ENCODE data around the gene TMTC4.
"Not testable (repeated sequence)": the region's sequence is repeated elsewhere in the genome, so short reads cannot be mapped to it uniquely, and the experiment has no call there.

Gene TMTC4

GRCh38 chr13:100634696-100635095, 39.9 kb downstream of the TMTC4 start:
- TF ChIP-seq, protein P1, sequence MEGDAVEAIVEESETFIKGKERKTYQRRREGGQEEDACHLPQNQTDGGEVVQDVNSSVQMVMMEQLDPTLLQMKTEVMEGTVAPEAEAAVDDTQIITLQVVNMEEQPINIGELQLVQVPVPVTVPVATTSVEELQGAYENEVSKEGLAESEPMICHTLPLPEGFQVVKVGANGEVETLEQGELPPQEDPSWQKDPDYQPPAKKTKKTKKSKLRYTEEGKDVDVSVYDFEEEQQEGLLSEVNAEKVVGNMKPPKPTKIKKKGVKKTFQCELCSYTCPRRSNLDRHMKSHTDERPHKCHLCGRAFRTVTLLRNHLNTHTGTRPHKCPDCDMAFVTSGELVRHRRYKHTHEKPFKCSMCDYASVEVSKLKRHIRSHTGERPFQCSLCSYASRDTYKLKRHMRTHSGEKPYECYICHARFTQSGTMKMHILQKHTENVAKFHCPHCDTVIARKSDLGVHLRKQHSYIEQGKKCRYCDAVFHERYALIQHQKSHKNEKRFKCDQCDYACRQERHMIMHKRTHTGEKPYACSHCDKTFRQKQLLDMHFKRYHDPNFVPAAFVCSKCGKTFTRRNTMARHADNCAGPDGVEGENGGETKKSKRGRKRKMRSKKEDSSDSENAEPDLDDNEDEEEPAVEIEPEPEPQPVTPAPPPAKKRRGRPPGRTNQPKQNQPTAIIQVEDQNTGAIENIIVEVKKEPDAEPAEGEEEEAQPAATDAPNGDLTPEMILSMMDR (IDR thresholded peaks at IDR 0.05; ENCODE audit: control insufficient read depth, extremely low read depth, insufficient read depth), result no peak
- DNase-seq (ENCODE audit: low read depth), result no peak
- H3K4me3 ChIP-seq (ENCODE audit: low read depth, low read length), result no peak overlapping the region

- no peak for DNase-seq (ENCODE audit: low read depth)
- TF ChIP-seq, protein P1 (IDR thresholded peaks at IDR 0.05; ENCODE audit: control insufficient read depth, extremely low read depth, insufficient read depth), result no peak
- no peak overlapping the region for H3K4me3 ChIP-seq (ENCODE audit: low read depth, low read length)
Observed at GRCh38 chr13:100633461-100633860, 41.1 kb downstream of the TMTC4 start.

- TF ChIP-seq, protein P1 (IDR thresholded peaks at IDR 0.05; ENCODE audit: control insufficient read depth, extremely low read depth, insufficient read depth), result no peak
- H3K4me3 ChIP-seq (ENCODE audit: low read depth, low read length), result no peak overlapping the region
- no peak for DNase-seq (ENCODE audit: low read depth)
Observed at GRCh38 chr13:100630555-100630954, 44.0 kb downstream of the TMTC4 start.

GRCh38 chr13:100627120-100627519, 47.5 kb downstream of the TMTC4 start:
- no peak overlapping the region for H3K4me3 ChIP-seq (ENCODE audit: low read depth, low read length)
- DNase-seq (ENCODE audit: low read depth), result no peak
- TF ChIP-seq, protein P1 (IDR thresholded peaks at IDR 0.05; ENCODE audit: control insufficient read depth, extremely low read depth, insufficient read depth), result no peak

GRCh38 chr13:100625447-100625846, 49.1 kb downstream of the TMTC4 start:
- no peak overlapping the region for H3K4me3 ChIP-seq (ENCODE audit: low read depth, low read length)
- TF ChIP-seq, protein P1 (IDR thresholded peaks at IDR 0.05; ENCODE audit: control insufficient read depth, extremely low read depth, insufficient read depth), result no peak
- DNase-seq (ENCODE audit: low read depth), result no peak

DNA sequence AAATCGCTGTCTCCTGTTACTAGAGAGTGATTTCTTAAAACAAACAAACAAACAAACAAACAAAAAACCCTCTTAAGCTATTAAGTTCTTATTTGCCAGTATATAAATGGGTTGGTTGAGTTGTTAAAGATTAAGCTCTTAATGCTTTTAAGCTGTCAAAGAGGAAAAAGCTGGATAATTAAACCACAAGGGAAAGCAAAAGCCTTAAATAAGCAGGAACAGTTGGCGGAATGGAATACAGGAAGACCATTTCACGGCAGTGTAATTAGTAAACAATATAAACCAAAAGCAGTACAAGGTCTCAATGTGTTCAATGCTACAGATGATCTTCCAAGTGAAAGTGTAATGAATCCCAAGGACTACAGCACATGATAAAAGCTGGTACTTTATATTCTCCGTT, 53.8 kb downstream of the TMTC4 start:
- no peak for DNase-seq (ENCODE audit: low read depth)
- TF ChIP-seq, protein P1 (IDR thresholded peaks at IDR 0.05; ENCODE audit: control insufficient read depth, extremely low read depth, insufficient read depth), result no peak
- no peak overlapping the region for H3K4me3 ChIP-seq (ENCODE audit: low read depth, low read length)

- no peak overlapping the region for H3K4me3 ChIP-seq (ENCODE audit: low read depth, low read length)
- DNase-seq (ENCODE audit: low read depth), result no peak
- TF ChIP-seq, protein P1 (IDR thresholded peaks at IDR 0.05; ENCODE audit: control insufficient read depth, extremely low read depth, insufficient read depth), result no peak
Observed at GRCh38 chr13:100619940-100620339, 54.7 kb downstream of the TMTC4 start.

DNA sequence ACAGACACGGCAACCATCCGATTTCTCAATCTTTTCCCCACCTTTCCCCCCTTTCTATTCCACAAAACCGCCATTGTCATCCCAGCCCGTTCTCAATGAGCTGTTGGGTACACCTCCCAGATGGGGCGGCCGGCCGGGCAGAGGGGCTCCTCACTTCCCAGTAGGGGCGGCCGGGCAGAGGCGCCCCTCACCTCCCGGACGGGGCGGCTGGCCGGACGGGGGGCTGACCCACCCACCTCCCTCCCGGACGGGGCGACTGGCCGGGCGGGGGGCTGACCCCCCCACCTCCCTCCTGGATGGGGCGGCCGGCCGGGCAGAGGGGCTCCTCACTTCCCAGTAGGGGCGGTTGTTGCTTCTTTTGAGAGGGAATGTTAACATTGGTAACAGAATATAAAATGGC, 55.7 kb downstream of the TMTC4 start:
- H3K4me3 ChIP-seq (ENCODE audit: low read depth, low read length); DNase-seq (ENCODE audit: low read depth): not testable (repeated sequence)
